HL-60 (cell line): ENCODE measurements around the gene DYNC1I1.

Experiments
- GABPA ChIP-seq: IDR thresholded peaks from 2 replicates; pipeline ENCODE4 v1.6.1; 2012; ENCODE audit warnings: low read depth
- POLR2AphosphoS5 ChIP-seq: IDR thresholded peaks from 2 replicates; pipeline ENCODE4 v1.6.1; 2012; ENCODE audit warnings: low read depth
- REST ChIP-seq: IDR thresholded peaks from 2 replicates; pipeline ENCODE4 v1.6.1; 2012; ENCODE audit warnings: low read depth; ENCODE audit not compliant: insufficient replicate concordance
- SPI1 ChIP-seq: IDR thresholded peaks from 2 replicates; pipeline ENCODE4 v1.6.1; 2012; ENCODE audit warnings: low read depth, mild to moderate bottlenecking, borderline replicate concordance
- TF ChIP-seq, protein P1 (sequence below): IDR thresholded peaks from one replicate; pipeline ENCODE4 v1.5.1; 2011; ENCODE audit warnings: low read length, control low read depth, inconsistent platforms; ENCODE audit not compliant: insufficient read depth

DNA sequence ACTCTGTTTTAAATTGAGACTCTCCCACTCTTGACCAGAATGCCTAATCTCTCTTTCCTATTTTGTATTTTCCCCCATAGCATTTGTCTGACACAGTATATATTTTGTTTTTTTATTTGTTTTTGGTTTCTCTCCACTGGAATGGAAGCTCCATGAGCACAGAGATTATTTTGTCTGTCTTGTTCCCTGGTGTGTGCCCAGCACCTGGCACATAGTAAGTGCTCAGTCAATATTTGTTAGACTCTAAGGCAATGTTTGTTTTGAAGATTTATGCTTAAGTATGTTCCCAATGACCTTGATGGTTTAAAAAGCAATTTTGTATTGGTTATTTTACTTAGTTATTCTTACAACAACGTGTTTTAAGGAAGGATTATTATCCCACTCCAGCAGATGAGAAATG lies 201.8 kb downstream of the DYNC1I1 start:
- TF ChIP-seq POLR2AphosphoS5 (no peak), REST (no peak), SPI1 (no peak), GABPA (no peak)
- TF ChIP-seq, protein P1, sequence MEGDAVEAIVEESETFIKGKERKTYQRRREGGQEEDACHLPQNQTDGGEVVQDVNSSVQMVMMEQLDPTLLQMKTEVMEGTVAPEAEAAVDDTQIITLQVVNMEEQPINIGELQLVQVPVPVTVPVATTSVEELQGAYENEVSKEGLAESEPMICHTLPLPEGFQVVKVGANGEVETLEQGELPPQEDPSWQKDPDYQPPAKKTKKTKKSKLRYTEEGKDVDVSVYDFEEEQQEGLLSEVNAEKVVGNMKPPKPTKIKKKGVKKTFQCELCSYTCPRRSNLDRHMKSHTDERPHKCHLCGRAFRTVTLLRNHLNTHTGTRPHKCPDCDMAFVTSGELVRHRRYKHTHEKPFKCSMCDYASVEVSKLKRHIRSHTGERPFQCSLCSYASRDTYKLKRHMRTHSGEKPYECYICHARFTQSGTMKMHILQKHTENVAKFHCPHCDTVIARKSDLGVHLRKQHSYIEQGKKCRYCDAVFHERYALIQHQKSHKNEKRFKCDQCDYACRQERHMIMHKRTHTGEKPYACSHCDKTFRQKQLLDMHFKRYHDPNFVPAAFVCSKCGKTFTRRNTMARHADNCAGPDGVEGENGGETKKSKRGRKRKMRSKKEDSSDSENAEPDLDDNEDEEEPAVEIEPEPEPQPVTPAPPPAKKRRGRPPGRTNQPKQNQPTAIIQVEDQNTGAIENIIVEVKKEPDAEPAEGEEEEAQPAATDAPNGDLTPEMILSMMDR, result no peak
